Stimulated activated CD4-positive, alpha-beta T cell treated with anti-CD3 and anti-CD28 coated beads, Interleukin-4, amount 100 ng/mL, for 48 hours (primary cell): ENCODE measurements around the gene SNN.

Experiments used
- DNase-seq, 2 donors: peaks; one replicate each; pipeline ENCODE4 v3.0.0-alpha.2; 2020; ENCODE audit warnings: low read depth in 2 of 2

Gene SNN

DNA sequence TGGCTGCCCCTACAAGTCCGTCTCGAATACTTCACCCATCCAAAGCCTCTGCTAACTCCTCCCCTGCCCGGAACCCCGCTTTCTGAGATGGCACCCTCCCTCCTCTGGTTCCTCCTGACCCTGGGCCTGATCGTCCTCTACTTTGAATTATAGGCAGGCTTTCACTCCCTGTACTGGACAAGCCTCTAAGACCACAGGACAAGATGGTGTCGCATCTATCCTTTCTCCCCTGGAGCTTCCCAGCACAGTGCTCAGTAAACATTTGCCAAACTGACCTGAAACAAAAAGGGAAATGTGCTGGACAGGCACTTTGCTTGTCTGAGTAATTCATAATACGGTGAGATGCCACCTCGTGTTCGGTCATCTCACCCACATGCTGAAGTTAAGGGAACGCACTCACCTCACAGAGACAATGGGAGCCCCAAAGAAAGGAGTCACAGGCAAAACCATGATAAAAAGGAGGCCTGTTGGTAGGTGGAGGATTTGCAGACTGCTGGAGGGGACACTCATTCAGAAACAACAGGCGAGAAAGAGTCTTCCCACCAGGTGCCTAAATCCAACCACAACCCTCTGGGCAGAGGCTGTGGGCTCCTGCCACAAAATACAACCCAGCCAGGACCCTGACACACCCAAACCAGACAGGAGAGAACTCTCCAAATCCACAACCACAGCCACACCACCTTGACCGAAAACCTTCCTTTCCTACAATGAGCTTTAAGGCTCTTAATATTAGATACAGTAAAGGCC lies 28.2 kb downstream of the SNN start:
- DNase-seq, result no peak

DNA sequence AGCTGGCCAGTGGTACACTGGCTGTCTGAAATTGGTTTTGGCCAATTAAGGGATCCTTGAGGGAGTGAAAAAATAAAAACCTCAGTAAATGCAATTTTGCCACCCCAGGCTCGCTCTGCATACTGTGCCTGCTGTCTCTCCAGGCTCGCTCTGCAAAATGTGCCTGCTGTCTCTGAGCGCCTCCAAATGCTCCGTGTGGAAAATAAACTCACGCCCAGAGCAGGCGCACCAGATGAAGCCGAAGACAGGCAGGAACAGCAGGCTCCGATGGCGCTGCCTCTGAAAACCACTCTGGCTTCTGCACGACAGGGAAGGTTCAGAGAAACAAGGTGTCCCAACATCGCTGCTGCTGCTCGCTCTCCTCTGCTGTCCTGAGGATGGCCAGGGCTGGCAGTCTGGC lies 29.1 kb downstream of the SNN start:
- no peak for DNase-seq

DNA sequence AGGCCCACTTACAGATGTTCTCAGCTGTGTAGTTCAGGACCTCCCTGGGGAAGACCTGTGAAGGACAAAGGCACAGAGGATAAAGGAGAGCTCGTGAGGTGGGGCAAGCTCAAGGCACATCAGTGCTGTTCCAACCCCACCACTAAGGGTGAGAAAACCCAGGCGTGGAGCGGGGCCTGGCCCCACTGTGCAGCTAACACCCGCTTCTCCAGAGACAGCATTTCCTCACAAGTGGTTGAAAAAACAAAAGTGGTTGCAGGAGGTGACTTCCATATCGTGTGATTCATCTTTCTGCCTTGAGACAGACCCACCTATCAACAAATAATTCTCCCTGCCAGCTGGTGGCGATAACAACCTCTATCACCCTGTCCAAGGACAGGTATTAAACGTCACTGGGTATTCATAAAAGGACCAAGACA lies 30.0 kb downstream of the SNN start:
- DNase-seq, result no peak

DNA sequence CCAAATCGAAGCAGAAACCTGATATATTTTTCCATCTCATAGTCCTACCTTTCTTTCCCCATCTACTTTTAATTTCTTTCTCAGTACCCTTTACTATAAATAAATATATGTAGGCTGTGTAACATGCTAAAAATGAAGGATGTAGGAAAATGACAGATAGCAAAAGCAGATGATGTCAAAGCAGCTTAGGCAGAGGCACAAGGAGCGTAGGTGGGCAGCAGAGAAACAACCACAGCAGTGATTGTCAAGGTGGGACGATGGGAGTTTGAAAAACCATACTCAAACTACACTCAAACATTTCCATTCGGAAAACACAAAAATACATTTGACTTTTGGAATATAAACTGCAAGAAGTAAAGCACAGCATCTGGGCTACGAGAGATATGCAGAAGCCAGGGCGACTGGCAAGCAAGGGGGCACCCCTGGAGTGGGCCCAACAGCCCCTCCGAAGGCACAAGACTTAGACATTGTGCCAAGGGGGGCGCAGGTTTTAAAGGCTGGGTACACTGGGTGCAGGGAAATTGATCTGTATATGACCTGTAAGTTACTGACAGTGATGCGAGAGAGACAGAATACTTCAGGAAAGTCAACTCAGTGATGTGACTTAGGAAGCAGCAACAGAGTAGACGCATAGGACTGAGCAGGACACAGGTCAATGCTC lies 31.1 kb downstream of the SNN start:
- DNase-seq, result no peak

DNA sequence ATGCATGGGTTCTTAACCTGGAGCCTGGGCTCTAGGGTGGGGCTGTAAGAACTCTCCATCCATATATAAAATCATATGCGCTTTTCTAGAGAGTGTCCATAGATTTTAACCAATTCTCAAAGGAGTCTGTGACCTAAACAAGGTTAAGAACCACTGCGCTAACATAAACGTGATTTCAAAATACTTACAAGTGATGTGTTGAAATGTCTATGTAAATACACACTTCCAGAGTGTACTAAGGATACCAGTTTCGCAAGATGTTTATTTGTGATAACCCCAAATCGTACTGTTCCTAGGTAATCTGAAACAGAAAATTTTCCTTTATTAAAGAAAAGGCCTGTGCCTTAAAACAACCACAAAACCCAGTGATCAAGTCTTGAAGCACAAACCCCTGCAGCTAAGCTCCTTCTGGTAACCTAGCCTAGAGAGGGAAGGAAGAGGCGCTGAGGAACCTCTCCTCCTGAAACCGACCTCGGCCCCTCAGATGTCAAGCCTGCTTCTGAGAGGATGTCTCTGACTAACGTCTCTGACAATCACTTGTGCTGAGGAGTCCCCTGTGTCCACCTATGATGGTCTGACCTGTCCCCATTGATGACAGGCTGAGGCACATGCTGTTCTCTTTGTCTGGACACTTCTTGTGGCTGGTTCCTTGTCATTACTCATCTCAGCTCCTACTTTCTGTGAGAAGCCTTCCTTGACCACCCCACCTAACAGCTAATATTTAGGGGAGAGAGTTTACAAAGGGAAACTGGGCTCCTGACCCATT lies 32.2 kb downstream of the SNN start:
- no peak for DNase-seq

DNA sequence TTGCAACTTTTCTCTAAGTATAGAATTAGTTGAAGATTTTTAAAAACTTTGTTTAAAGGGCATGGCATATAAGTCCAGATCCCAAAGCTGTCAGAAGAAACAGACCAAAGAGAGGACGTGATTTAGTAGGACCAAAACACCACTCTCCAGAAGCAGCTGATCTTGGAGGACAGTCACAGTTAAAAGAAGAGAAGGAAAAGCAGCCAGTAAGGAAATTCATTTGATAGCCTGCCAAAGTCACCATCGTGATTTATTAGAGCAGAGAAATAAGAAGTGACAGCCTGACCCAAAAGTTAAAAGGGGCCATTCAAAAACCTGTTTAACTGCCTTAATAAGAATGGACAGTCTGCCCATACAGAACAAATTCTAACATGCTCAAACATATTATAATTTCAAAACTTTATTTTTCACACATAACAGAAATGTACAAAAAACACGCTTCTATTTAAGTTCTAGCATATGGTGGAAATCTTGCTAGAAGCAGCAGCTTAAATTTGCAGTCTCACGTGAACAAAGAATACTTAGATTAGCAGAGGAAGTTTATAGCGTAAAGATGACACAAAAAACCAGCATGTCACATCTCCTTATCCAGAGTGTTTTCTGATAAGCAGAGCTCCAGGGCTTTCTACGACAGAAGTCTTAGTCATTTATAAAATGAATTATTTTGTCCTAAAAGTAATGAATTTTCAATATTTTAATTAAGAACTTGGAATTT lies 37.2 kb downstream of the SNN start:
- DNase-seq, result no peak

DNA sequence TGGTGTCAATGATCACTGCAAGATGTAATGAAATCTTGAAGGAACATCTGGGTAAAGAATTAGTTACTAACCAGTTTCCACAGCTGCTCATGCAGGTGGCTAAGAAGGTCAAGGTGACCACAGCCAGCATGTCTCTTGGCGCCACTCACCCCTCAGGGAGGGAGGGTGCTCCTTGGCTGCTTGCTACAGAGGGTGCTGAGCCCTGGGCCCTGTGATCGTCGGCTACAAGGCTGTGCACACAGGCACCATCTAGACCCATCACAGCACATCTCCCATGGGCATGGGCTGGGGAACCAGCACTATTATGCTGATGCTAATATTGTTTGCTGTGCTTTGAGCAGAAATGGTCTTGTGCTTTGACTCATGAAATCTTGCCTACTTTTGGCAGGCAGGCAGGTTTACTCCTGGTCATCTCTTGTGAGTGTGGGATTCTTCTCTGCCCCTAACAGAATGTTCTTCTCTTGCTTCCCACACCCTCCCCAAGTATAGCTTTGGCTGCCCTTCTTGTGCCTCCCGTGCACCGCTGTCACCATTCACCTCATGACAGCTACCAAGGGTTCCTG lies 38.0 kb downstream of the SNN start:
- DNase-seq, result no peak

DNA sequence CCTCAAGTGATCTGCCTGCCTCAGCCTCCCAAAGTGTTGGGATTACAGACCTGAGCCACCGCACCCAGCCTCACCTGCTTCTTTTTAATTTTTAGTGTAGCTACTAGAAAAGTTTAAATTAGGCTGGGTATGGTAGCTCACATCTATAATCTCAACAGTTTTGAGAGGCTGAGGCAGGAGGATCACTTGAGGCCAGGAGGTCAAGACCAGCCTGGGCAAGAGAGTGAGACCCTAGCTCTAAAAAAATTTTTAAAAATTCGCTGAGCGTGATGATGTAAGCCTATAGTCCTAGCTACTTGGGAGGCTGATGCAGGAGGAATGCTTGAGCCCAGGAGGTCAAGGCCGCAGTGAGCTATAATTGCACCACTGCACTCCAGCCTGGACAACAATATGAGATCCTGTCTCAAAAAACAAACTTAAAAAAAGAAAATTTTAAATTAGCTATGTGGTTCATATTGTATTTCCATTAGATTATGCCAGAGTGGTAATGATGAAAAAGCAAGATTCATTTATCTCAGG lies 39.5 kb downstream of the SNN start:
- no peak for DNase-seq

DNA sequence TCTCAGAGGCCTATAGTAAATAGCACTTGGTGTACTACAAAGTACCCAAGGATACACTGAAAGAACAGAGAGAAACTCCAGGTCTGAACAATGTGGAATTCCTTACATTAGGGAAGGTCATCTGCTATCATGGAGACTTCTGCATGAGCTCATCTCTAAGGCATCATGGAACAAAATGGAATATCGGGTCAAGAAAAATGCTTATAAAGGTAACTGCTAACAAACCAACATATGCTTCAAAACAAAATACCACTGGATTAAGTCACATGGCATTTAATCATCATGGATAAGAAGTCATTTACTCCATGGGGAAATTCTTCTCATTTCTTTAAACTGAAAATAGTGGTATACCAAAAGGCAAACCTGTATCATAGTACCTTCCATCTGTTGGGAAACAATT lies 40.2 kb downstream of the SNN start:
- DNase-seq, result no peak

DNA sequence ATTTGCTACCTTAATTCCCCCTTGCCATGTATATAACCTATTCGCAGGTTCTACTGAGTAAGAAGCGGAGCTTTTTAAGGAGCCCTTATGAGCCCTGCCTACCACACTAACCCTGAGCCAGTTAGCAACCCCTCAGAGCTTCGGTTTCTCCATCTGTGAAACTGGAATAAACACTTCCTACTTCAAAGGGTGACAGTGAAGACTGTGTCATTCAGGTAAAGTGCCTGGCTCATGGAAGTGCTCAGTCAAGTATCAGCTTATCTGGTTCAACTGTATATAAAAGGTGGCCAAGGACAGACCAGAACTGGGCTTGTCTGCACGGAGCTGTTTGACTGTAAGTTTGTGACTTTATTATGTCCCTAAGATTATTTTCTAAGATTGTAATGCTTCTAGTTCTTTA lies 43.4 kb downstream of the SNN start:
- no peak for DNase-seq

DNA sequence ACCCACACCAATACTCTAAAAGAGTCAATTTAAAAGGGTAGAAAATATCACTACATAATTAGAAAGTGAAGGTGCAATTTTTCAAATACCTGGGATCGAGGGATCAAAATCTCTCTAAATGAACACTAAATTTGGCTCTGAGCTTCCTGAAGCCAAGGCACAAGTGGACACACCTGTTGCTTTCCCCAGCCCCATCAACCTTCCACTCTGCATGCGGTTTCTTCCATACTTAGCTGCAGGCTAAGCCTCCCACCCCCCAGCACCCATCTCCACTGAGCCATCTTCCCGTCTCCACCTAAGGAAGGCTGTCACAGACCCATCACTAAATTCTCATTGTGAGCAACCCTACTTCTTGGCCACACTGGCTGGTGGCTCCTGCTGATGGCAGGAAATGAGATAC lies 43.9 kb downstream of the SNN start:
- DNase-seq, result no peak

DNA sequence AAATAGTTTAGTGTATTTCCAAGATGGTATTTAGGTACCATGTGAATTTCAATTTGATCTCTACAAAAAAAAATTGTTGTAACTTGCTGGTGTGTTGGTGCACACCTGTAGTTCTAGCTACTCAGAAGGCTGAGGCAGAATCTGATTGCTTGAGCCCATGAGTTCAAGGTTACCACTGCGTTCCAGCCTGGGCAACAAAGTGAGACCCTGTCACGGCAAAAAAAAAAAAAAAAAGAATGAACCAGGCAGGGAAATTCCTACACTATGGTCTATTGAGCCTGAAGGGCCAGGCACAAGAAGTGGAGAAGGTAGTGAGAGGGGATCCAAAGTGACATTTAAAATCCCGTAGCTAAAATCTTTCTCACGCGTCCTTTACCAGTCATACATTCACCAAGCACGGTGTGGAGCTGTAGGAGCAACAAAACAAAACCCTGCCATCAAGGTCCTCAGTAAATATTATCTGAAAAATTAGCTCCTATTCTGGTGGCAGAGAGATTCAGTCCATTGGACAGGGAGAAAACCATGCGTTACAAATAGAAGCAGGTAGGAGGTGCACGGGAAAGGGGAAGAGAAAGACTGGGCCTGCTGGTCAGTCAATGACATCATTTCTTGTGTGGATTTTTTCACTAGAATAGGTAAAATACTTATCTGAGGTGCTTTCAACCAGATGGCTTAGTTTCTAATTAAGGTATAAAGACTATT lies 47.1 kb downstream of the SNN start:
- DNase-seq, result no peak

DNA sequence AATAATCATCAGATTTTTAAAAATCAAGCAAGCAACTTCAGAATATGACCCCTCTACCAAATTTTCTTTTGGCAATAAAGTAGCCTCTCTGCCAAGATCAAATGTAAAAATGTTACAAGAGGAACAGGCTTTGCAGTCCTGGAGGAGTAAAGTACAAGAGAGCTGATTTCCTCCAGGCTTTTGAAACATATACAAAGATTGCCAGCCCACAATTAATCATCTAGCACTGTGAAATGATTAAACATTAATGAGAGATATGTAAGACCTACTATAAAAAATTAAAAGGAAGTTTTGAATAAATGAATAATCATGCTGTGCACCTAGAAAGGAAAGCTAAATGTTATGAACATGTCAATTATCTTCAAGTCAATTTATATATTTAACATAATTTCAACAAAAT lies 48.1 kb downstream of the SNN start:
- no peak for DNase-seq

DNA sequence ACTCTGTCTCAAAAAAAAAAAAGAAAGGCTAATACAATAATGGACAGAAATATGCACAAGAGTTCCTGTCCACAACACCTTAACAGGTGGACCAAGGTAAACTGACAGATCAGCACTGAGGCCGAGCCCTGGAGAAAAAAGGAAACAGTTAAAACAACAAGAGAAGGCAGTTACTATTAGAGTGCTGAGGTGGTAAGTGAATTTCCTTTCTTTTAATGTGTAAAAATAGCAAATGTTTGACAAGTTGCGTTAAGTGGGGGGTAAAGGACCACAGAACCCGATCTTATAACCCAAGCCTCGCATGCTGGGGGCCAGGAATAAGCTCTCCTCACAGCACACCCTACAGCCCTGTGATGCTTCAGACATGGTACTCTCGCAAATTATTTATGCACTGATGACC lies 49.6 kb downstream of the SNN start:
- DNase-seq, result no peak

DNA sequence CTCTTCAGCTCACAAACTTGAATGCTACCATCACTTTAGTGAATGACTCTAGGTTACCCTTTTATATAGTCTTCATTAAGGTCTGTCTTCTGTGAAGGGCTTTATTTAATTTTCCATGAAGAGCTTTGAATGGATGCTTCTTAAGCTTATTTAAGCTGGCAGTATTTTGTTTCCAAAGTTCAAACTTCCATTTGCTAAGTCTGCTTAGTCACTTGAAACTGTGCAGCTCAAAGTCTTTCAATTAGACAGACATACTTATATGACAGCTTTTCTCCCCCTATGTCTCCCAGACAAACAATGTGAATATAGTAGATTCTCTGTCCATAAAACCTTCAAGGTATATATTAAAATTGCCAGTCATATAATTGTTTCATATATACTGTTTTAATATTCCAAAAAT lies 50.9 kb downstream of the SNN start:
- DNase-seq, result no peak

DNA sequence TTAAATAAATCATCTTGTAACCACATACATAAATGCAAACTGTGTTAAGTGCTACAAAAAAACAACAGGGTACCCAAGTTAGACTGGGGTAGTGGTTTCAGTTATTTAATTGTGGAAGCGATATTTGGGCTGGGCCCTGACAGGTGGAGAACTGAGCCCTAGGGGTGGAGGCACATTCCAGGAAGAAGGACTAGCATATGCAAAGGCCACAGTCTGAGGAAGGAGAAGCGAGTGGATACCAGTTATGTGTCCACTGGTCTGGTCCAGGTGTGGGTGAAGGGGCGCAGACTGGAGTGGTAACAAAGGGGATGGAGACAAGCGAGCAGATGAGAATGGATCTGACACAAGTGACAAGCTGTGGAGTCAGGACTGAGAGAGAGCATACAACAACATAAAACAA lies 51.5 kb downstream of the SNN start:
- DNase-seq, result no peak

DNA sequence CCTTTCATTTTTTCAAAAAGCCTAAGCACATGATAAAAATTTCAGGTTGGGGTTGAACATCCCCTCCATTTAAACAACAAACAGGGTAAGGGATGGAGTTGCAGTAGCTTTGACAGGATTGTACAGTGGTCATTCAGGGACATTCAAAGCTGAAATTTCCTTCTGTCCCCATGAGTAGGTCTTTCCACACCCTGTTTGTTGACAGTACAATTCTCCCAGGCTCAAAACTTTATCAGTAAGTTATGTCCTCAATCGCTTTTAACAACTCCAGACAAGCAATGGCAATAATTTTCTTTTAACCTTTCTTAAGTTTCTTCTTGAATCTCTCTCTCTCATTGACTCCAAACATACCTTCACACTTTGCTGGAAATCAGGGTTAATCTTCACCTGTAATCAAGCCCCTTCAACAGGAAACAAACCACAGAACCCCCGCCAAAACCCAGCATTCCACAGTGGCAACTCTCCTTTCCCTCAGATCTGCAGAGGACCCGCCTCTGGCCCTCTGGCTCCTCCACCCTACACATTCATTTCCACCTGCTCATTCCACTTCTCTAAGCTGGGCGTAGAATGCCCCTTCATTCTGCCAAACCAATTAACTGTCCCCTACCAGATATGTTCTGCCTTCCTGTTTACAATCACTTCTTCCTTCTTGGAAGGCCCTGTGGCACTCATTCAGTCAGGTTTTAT lies 53.7 kb downstream of the SNN start:
- DNase-seq, result no peak

DNA sequence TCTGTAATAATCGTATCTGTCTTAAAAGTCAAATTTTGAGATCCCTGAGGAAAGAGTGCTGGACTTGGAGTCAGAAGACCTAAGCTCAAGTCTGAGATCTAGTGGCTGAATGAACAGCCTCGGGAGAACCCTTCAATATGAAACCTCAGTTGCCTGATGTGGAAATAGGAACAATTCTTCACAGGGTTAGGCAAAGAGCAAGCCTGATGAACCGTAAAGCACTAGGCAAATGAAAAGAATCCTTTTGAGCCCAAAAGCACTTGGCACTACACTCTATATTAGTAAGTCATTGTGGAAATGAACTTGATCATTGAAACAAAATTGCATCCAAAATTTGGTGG lies 54.2 kb downstream of the SNN start:
- no peak for DNase-seq

DNA sequence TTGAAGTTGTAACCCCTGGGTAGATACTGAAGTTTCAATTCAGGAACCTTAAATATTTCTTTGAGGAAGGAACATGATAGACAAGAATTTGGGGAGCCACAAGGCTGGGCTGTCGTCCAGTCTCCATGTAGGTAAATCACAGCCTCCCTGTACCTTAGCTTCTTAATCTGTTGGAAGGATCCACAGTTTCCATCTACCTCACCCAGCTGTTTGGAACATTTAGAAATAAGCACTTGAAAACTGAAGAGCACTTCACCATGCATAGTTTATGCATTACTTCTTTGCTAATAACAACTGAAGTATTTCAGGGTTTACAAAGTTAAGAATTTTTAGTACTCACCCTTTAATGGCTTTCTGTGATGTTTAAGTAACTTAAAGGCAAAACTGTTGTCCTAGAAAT lies 57.2 kb downstream of the SNN start:
- DNase-seq, result no peak

DNA sequence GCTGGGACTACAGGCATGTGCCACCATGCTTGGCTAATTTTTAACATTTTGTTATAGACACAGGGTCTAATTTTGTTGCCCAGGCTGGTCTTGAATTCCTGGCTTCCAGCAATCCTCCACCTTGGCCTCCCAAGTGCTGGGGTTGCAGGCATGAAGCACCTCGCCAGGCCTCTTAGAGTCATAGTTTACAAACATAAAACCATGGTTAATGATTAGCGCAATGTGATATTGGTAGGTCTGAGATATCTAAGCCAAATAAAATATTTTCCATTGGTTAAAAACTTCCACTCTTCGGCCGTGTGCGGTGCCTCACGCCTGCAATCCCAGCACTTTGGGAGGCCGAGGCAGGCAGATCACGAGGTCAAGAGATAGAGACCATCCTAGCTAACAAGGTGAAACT lies 57.8 kb downstream of the SNN start:
- DNase-seq, result no peak
